SK-N-SH (cell line): ENCODE data around the gene LRIT3. TPM values are rescaled to one million over a fixed set of nuclear protein-coding genes. Genes with fewer than 3 reads are reported as not detected.

Experiments used
- CTCF ChIA-PET: fragments of 300-600, 350-600 bp; formaldehyde crosslinking; extraction: SDS; loops from one replicate; lab custom pipeline; 2021; lab: Yijun Ruan, JAX
- POLR2A ChIA-PET: fragments of 350-600 bp; sonication (Branson Sonifier 250); formaldehyde crosslinking; extraction: SDS; loops from one replicate; lab custom pipeline; 2020; ENCODE audit warnings: antibody characterized with exemption, inconsistent platforms; lab: Yijun Ruan, JAX
- DNase-seq: peaks from one replicate; pipeline ENCODE4 v3.0.0; 2012
- H2AFZ ChIP-seq: fragments of 200-600 bp; sonication (generic); 2 replicates; pipeline ENCODE4 v1.8.1; 2016; ENCODE audit warnings: antibody characterized with exemption, mild to moderate bottlenecking, low read depth
- H3F3A ChIP-seq: fragments of 200-600 bp; sonication (generic); replicated peaks from 2 replicates; pipeline ENCODE3; 2016; ENCODE audit warnings: antibody characterized with exemption, mild to moderate bottlenecking; ENCODE audit not compliant: insufficient read depth
- H3K27ac ChIP-seq, 2 experiments: fragments of 200-500 bp in 1 of 2; fragments of 200-600 bp in 1 of 2; sonication (Bioruptor generic) in 1 of 2; sonication (generic), shearing (Covaris generic) in 1 of 2; 2 replicates each; pipeline versions ENCODE4 v1.5.1 to v1.6.1; 2014 to 2016; ENCODE audit warnings: low read depth in 2 of 2, inconsistent platforms in 1 of 2, low read length in 1 of 2, mild to moderate bottlenecking in 1 of 2, mixed read lengths in 1 of 2
- H3K27me3 ChIP-seq: fragments of 200-600 bp; sonication (generic), shearing (Covaris generic); 2 replicates; pipeline ENCODE4 v1.6.1; 2016; ENCODE audit warnings: mixed run types; ENCODE audit not compliant: insufficient read depth
- H3K36me3 ChIP-seq, 2 experiments: fragments of 200-500 bp in 1 of 2; fragments of 200-600 bp in 1 of 2; sonication (Bioruptor generic) in 1 of 2; sonication (generic) in 1 of 2; replicated peaks in 1 of 2; 2 replicates each; pipeline versions ENCODE3 to v1.5.1; 2014 to 2016; ENCODE audit warnings: low read length in 1 of 2, mild to moderate bottlenecking in 1 of 2; ENCODE audit not compliant: insufficient read depth in 2 of 2, control insufficient read depth in 1 of 2
- H3K4me1 ChIP-seq, 2 experiments: fragments of 200-500 bp in 1 of 2; fragments of 200-600 bp in 1 of 2; sonication (Bioruptor generic) in 1 of 2; sonication (generic), shearing (Covaris generic) in 1 of 2; 2 replicates each; pipeline versions ENCODE4 v1.5.1 to v1.6.1; 2014 to 2016; ENCODE audit warnings: low read depth in 1 of 2, low read length in 1 of 2, mixed run types in 1 of 2; ENCODE audit not compliant: insufficient read depth in 2 of 2, control insufficient read depth in 1 of 2
- H3K4me2 ChIP-seq: fragments of 200-600 bp; sonication (generic), shearing (Covaris generic); 2 replicates; pipeline ENCODE4 v1.6.1; 2017; ENCODE audit warnings: mixed run types
- H3K4me3 ChIP-seq, 2 experiments: fragments of 200-500 bp in 1 of 2; fragments of 200-600 bp in 1 of 2; sonication (Bioruptor generic) in 1 of 2; sonication (generic), shearing (Covaris generic) in 1 of 2; 2 replicates each; pipeline versions ENCODE4 v1.5.1 to v1.8.1; 2014 to 2016; ENCODE audit warnings: low read depth in 2 of 2, inconsistent platforms in 1 of 2, low read length in 1 of 2, mild to moderate bottlenecking in 1 of 2, mixed read lengths in 1 of 2, moderate library complexity in 1 of 2
- H3K79me2 ChIP-seq: fragments of 200-600 bp; sonication (generic); 2 replicates; pipeline ENCODE4 v1.8.1; 2017; ENCODE audit warnings: mild to moderate bottlenecking; ENCODE audit not compliant: insufficient read depth
- H3K9ac ChIP-seq: fragments of 200-600 bp; sonication (generic); 2 replicates; pipeline ENCODE4 v1.6.1; 2017; ENCODE audit warnings: mixed run types
- H3K9me2 ChIP-seq: fragments of 200-600 bp; sonication (generic); 2 replicates; pipeline ENCODE4 v1.6.1; 2017; ENCODE audit warnings: mixed run types
- H3K9me3 ChIP-seq: fragments of 200-600 bp; sonication (generic); 2 replicates; pipeline ENCODE4 v1.6.1; 2017; ENCODE audit warnings: mixed run types, mild to moderate bottlenecking, moderate library complexity
- H4K20me1 ChIP-seq: fragments of 200-600 bp; sonication (generic); 2 replicates; pipeline ENCODE4 v1.6.1; 2017; ENCODE audit warnings: mild to moderate bottlenecking, mixed run types; ENCODE audit not compliant: insufficient read depth
- CTCF ChIP-seq: fragments of 200-600 bp; sonication (generic); IDR thresholded peaks from 2 replicates; pipeline ENCODE4 v1.6.1; 2017; ENCODE audit warnings: antibody characterized with exemption, mild to moderate bottlenecking, moderate library complexity
- EP300 ChIP-seq, 2 experiments: IDR thresholded peaks; 2 replicates each; pipeline versions ENCODE4 v1.4.0 to v1.6.1; 2012; ENCODE audit warnings: borderline replicate concordance in 1 of 2, low read depth in 1 of 2, low read length in 1 of 2
- EZH2phosphoT487 ChIP-seq: fragments of 200-600 bp; sonication (generic); IDR thresholded peaks from 2 replicates; pipeline ENCODE4 v1.6.1; 2017; ENCODE audit warnings: low read depth, mixed run types, mild to moderate bottlenecking, antibody characterized with exemption, moderate library complexity, borderline replicate concordance
- FOSL2 ChIP-seq: IDR thresholded peaks from 2 replicates; pipeline ENCODE4 v1.4.0; 2012; ENCODE audit warnings: low read depth, mild to moderate bottlenecking, moderate library complexity, borderline replicate concordance
- FOXJ3 ChIP-seq: sonication (generic); formaldehyde crosslinking; IDR thresholded peaks from 2 replicates; pipeline ENCODE4 v1.5.1; 2020; ENCODE audit warnings: mild to moderate bottlenecking, missing genetic modification reagents
- FOXM1 ChIP-seq: IDR thresholded peaks from 2 replicates; pipeline ENCODE4 v1.4.0; 2012; ENCODE audit warnings: low read depth, mild to moderate bottlenecking
- GATA2 ChIP-seq: sonication (generic); formaldehyde crosslinking; IDR thresholded peaks from 2 replicates; pipeline ENCODE4 v1.5.0; 2020; ENCODE audit warnings: mild to moderate bottlenecking, missing genetic modification reagents
- IRF3 ChIP-seq: fragments of 150-350 bp; IDR thresholded peaks from 2 replicates; pipeline ENCODE4 v1.6.1; 2016; ENCODE audit warnings: mild to moderate bottlenecking, low read depth, low read length
- JUND ChIP-seq: IDR thresholded peaks from 2 replicates; pipeline ENCODE4 v1.4.0; 2012
- NFIC ChIP-seq: IDR thresholded peaks from 2 replicates; pipeline ENCODE4 v1.4.0; 2012; ENCODE audit warnings: borderline replicate concordance
- PBX3 ChIP-seq: IDR thresholded peaks from 2 replicates; pipeline ENCODE4; 2012
- RAD21 ChIP-seq: IDR thresholded peaks from 2 replicates; pipeline ENCODE4 v1.6.1; 2012; ENCODE audit warnings: mild to moderate bottlenecking, low read length
- SIN3A ChIP-seq: IDR thresholded peaks from 2 replicates; pipeline ENCODE4 v1.6.1; 2012; ENCODE audit warnings: low read depth, mild to moderate bottlenecking, low read length, moderate library complexity, borderline replicate concordance
- SMC3 ChIP-seq: IDR thresholded peaks from 2 replicates; pipeline ENCODE4 v1.6.1; 2012; ENCODE audit warnings: low read depth, low read length, improper control_type of control experiment
- TAF1 ChIP-seq: IDR thresholded peaks from 2 replicates; pipeline ENCODE4 v1.6.1; 2012; ENCODE audit warnings: low read depth, mild to moderate bottlenecking, low read length, moderate library complexity, borderline replicate concordance
- TCF12 ChIP-seq: IDR thresholded peaks from 2 replicates; pipeline ENCODE4 v1.4.0; 2012
- TEAD4 ChIP-seq: IDR thresholded peaks from 2 replicates; pipeline ENCODE4 v1.4.0; 2012; ENCODE audit warnings: mild to moderate bottlenecking, borderline replicate concordance; ENCODE audit not compliant: insufficient read depth
- USF1 ChIP-seq: IDR thresholded peaks from 2 replicates; pipeline ENCODE4 v1.4.0; 2012; ENCODE audit warnings: low read depth, borderline replicate concordance
- USF2 ChIP-seq: fragments of 150-350 bp; IDR thresholded peaks from 2 replicates; pipeline ENCODE4 v1.6.1; 2017; ENCODE audit warnings: antibody characterized with exemption, low read length, low read depth, borderline replicate concordance
- YY1 ChIP-seq: IDR thresholded peaks from 2 replicates; pipeline ENCODE4 v1.4.0; 2012; ENCODE audit warnings: low read depth, mild to moderate bottlenecking
- WGBS: methylation state at CpG from one replicate; pipeline ENCODE4 v1.1.6; 2017; ENCODE audit warnings: low lambda C conversion rate; 5-methylcytosine and 5-hydroxymethylcytosine counted together
- polyA plus RNA-seq, 3 experiments: library from polyadenylated mRNA; depleted of rRNA; stranded (reverse); fragments of >200 nt; gene quantifications; 2 replicates each; pipeline ENCODE4 v1.2.3, GENCODE V29; 2012

Gene LRIT3
- polyA plus RNA-seq, 1 of the 3 experiments (the other 2 are of a cell fraction) = not detected

GRCh38 chr4:109861271-109861670 lies 13.4 kb downstream of the LRIT3 start:
- ChIA-PET POLR2A (no interaction called here), CTCF (no interaction called here)
- TF ChIP-seq IRF3 (no peak), SMC3 (no peak), FOSL2 (no peak), EP300 (IDR thresholded peaks at IDR 0.05; ENCODE audit: borderline replicate concordance in 1 of 2, low read depth in 1 of 2, low read length in 1 of 2) (no peak), YY1 (no peak), EZH2phosphoT487 (no peak), NFIC (no peak), SIN3A (no peak), CTCF (no peak)
- H3K27ac ChIP-seq = no peak overlapping the region
- no peaks in the 10 kb centered on the region for H3K27me3 ChIP-seq
- no peaks in the 10 kb centered on the region for H3K36me3 ChIP-seq
- no peaks in the 10 kb centered on the region for H3K79me2 ChIP-seq
- no peaks in the 10 kb centered on the region for H3K4me1 ChIP-seq
- H2AFZ ChIP-seq = no peak overlapping the region
- no peaks in the 10 kb centered on the region for H4K20me1 ChIP-seq
- no peaks in the 10 kb centered on the region for H3F3A ChIP-seq
- H3K9ac ChIP-seq = no peak overlapping the region
- WGBS = 2% methylated on average over 2 of the region's 2 CpGs
- no peak for DNase-seq
- no peak overlapping the region for H3K4me3 ChIP-seq
- H3K4me2 ChIP-seq = no peak overlapping the region
- H3K9me2 ChIP-seq = no peaks in the 10 kb centered on the region
- H3K9me3 ChIP-seq = 0 out of 2 replicates have a peak, but pooled peaks cover 4% of the 10 kb centered on the region

GRCh38 chr4:109861916-109862511 lies 14.1 kb downstream of the LRIT3 start:
- 4% methylated on average over 3 of the region's 3 CpGs for WGBS
- Histone ChIP-seq H3K4me1 (no peaks in the 10 kb centered on the region), H3K4me3 (no peak overlapping the region), H3K79me2 (no peaks in the 10 kb centered on the region), H3K36me3 (no peaks in the 10 kb centered on the region), H3K9me2 (no peaks in the 10 kb centered on the region), H3K27me3 (no peaks in the 10 kb centered on the region), H4K20me1 (no peaks in the 10 kb centered on the region), H3K9ac (no peak overlapping the region), H3K9me3 (0 out of 2 replicates have a peak, but pooled peaks cover 4% of the 10 kb centered on the region), H3K27ac (no peak overlapping the region), H2AFZ (no peak overlapping the region), H3F3A (no peaks in the 10 kb centered on the region), H3K4me2 (no peak overlapping the region)
- DNase-seq = no peak
- POLR2A ChIA-PET = no interaction called here
- CTCF ChIA-PET = interaction anchor here (0.8 to 1.3 kb wide), 3 partner anchors 16 to 284 kb away, joined by 3 to 4 read pairs (median 3); no protein-coding TSS in a partner anchor
- TF ChIP-seq TCF12 (no peak), NFIC (no peak), EP300 (IDR thresholded peaks at IDR 0.05; ENCODE audit: borderline replicate concordance in 1 of 2, low read depth in 1 of 2, low read length in 1 of 2) (no peak), GATA2 (CRISPR knock-in tag) (no peak), FOXJ3 (CRISPR knock-in tag) (no peak), PBX3 (no peak), JUND (no peak), FOXM1 (no peak), IRF3 (no peak), USF1 (no peak), USF2 (no peak), RAD21 (no peak), TAF1 (no peak), EZH2phosphoT487 (no peak), TEAD4 (no peak)
